GM12872 (cell line): ENCODE results near the gene TAF3.

Source experiments
- TF ChIP-seq, protein P1 (sequence below): IDR thresholded peaks from 3 replicates; pipeline ENCODE4 v1.5.1; 2011; ENCODE audit warnings: low read depth, mild to moderate bottlenecking, low read length, moderate library complexity; ENCODE audit not compliant: insufficient read depth

The TAF3 gene

DNA sequence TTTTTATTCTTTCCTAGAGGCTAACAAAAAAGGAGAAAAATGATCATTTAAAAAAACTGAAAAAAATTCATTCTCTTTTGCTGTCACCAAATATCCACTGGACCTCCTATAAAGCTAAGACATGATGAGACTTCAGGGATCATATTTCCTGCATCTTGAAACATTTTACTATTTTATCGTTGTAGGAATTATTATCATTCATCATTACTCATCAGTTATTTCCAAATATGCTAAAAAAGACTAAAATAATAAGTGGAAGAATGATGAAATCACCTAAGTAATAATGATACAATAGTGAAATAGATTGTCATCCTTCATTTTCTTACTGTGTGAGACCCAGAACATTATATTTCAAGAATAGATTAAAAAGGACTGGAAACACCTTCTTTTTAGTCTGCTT, 28.3 kb downstream of the TAF3 start:
- TF ChIP-seq, protein P1, sequence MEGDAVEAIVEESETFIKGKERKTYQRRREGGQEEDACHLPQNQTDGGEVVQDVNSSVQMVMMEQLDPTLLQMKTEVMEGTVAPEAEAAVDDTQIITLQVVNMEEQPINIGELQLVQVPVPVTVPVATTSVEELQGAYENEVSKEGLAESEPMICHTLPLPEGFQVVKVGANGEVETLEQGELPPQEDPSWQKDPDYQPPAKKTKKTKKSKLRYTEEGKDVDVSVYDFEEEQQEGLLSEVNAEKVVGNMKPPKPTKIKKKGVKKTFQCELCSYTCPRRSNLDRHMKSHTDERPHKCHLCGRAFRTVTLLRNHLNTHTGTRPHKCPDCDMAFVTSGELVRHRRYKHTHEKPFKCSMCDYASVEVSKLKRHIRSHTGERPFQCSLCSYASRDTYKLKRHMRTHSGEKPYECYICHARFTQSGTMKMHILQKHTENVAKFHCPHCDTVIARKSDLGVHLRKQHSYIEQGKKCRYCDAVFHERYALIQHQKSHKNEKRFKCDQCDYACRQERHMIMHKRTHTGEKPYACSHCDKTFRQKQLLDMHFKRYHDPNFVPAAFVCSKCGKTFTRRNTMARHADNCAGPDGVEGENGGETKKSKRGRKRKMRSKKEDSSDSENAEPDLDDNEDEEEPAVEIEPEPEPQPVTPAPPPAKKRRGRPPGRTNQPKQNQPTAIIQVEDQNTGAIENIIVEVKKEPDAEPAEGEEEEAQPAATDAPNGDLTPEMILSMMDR, result no peak

DNA sequence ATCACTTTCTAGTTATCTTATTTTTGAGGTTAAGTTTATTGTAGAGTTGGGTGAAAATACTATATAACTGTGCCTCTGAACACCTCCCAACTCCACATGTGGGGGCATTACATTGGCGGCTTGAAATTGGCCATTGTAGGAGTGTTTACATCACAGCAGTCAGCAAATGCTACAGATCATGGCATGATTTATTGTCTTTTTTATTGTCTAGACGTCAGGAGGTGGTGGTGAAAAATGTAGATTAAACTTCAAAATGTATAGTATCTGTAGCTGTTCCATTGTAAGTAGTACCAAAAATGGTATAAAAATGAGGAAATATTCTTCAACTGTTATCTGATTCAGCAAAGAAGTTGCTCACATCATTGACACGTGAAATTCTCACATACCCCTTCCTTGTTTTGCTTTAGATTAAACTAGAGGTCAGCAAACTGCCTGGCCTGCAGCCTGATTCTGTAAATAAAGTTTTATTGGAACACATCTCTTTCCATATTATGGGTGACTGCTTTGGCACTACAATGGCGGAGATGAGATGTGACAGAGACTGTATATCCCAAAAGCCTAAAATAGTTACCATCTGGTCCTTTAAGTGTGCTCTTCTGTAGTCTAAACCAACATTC, 35.0 kb downstream of the TAF3 start:
- TF ChIP-seq, protein P1, result no peak

DNA sequence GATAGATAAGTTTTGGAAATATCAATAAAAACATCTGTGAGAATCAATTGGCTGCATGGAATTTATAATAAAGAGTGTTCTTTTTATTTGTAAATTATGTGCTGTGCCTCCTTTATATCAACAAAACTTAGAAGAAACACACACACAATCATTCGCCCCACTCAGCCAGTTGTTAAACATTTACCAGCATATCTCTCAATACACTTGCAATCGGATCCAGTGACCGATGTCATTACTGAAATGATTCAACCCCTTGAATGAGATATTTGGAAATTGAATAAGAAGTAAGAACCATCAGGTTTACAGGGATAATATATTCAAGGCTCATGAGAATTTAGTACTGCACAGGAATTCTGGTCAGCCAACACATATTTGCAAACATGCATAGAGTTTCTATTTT, 35.6 kb downstream of the TAF3 start:
- TF ChIP-seq, protein P1, result no peak

DNA sequence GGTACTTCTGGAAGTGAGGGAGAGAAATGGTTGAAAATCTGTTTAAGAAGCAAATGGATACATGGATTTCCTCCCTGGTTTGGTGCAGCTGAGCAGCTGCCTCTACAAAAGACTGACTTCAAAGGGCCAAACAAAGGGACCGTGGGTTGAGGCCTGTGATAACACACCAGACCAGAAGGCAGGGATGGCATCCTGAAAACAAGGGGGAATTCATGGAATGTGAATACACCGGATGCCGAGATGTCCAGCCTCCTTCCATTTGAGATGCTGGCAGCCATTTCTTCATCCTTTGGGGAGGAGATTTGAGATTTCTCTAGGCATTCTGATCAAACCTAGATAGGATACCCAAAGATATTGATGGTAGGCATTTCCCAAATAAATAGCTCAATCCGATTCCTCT, 36.9 kb downstream of the TAF3 start:
- TF ChIP-seq, protein P1, result no peak

DNA sequence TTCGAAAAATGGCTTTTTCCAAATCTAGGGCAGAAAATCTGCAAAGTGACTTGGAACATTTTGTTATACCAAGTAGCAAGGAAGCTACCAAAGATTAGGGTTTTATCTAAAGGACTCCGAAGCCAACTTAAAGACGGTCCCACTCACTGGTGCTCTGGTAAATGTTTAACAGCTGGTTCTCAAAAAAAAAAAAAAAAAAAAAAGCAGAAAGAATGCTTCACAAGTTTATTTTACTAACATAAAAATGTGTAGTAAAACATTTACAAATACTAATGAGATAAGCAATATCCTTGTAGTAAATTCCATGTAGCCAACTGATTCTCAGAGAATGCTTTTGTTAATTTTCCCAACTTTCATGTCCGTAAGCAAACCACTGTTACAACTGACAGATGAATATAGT, 38.4 kb downstream of the TAF3 start:
- TF ChIP-seq, protein P1, result no peak

DNA sequence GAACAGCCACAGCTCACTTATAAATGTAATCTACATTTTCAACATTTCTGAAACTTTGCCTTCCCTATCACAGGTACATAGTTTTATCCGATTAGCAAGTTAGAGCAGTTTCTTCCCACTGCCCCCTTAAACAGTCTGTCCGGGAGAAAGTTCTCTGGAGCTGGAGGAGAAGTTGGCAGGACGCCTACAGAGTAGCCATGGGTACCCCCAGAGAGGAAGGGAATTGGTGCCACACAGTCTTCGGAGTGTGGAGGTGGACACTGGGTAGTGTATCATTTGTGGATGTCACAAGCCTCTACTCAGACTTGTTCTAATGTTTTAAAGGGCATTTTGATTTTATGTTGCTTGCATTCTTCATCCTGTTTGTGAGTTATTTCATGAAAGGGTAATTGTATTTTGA, 39.0 kb downstream of the TAF3 start:
- TF ChIP-seq, protein P1, result no peak

DNA sequence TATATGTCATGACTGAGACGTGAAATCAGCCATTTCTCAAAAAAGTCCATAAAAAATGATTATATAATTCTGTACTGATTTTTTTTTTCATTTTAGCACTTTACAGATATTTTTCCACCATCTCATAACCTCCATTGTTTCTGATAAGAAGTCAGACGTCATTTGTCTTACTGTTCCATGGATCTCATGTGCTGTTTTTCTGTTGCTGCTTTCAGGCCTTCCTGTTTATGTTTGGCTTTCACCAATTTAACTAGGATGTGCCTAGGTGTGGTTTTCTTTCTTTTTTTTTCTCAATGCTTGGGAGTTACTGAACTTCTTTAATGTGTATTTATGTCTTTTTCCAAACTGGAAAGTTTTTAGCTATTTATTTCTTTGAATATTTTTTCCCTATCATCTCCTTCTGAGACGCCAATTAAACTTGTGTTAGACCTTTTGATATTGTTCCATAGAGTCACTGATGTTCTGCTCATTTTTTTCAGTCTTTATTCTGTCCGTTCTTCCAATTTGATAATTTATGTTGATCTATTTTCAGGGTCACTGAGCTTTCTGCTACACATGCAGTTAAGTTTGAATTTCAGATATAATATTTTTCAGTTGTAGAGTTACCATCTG, 43.3 kb downstream of the TAF3 start:
- TF ChIP-seq, protein P1, result no peak
